GM12874 (cell line): ENCODE data around the gene GFPT1.

Experiments
- CTCF ChIP-seq: IDR thresholded peaks from 2 replicates; pipeline ENCODE4 v1.5.1; 2011; ENCODE audit warnings: low read depth, mild to moderate bottlenecking, control low read depth, low read length, moderate library complexity; ENCODE audit not compliant: insufficient read depth

GFPT1 gene

GRCh38 chr2:69340101-69340775, 46.8 kb downstream of the GFPT1 start:
- TF ChIP-seq CTCF, result no peak

- no peak for TF ChIP-seq CTCF
Measured at GRCh38 chr2:69335311-69335710, 51.7 kb downstream of the GFPT1 start.

GRCh38 chr2:69333352-69333751, 53.7 kb downstream of the GFPT1 start:
- TF ChIP-seq CTCF, result no peak

GRCh38 chr2:69330781-69331180, 56.2 kb downstream of the GFPT1 start:
- no peak for TF ChIP-seq CTCF

- no peak for TF ChIP-seq CTCF
Measured at GRCh38 chr2:69322631-69323030, 64.4 kb downstream of the GFPT1 start.

- TF ChIP-seq CTCF, result no peak
Measured at GRCh38 chr2:69316550-69316949, 70.5 kb downstream of the GFPT1 start.

- no peak for TF ChIP-seq CTCF
Measured at GRCh38 chr2:69315160-69315761, 71.8 kb downstream of the GFPT1 start.

- TF ChIP-seq CTCF, result no peak
Measured at GRCh38 chr2:69311024-69311416, 76.0 kb downstream of the GFPT1 start.
